Neural progenitor cell (in vitro differentiated cells): ENCODE measurements around the gene FGF4. TPM values are rescaled to one million over a fixed set of nuclear protein-coding genes. Genes with fewer than 3 reads are reported as not detected.

ENCODE experiments used
- DNase-seq: peaks from one replicate; pipeline ENCODE4 v3.0.0-alpha.2; 2016; ENCODE audit warnings: low spot score
- H2AFZ ChIP-seq: fragments of 200-600 bp; sonication (generic); replicated peaks from 2 replicates; pipeline ENCODE4 v1.6.1; 2016; ENCODE audit warnings: antibody characterized with exemption
- H3F3A ChIP-seq: fragments of 200-600 bp; sonication (generic); 2 replicates; pipeline ENCODE4 v1.6.1; 2016; ENCODE audit warnings: antibody characterized with exemption, low read depth
- H3K27ac ChIP-seq: fragments of 200-600 bp; sonication (generic); 2 replicates; pipeline ENCODE4 v1.5.1; 2016; ENCODE audit warnings: mild to moderate bottlenecking
- H3K27me3 ChIP-seq: fragments of 200-600 bp; sonication (generic); 2 replicates; pipeline ENCODE4 v1.6.1; 2016; ENCODE audit warnings: mild to moderate bottlenecking, moderate library complexity
- H3K36me3 ChIP-seq: fragments of 200-600 bp; sonication (generic); 2 replicates; pipeline ENCODE4 v1.5.1; 2016
- H3K4me1 ChIP-seq: fragments of 200-600 bp; sonication (generic); 2 replicates; pipeline ENCODE4 v1.6.1; 2016; ENCODE audit warnings: mixed run types
- H3K4me2 ChIP-seq: fragments of 200-600 bp; sonication (generic); 2 replicates; pipeline ENCODE4 v1.6.1; 2016
- H3K4me3 ChIP-seq: fragments of 200-600 bp; sonication (generic); 2 replicates; pipeline ENCODE4 v1.5.1; 2016
- H3K79me2 ChIP-seq: fragments of 200-600 bp; sonication (generic); 2 replicates; pipeline ENCODE4 v1.6.1; 2016; ENCODE audit warnings: low read depth
- H3K9ac ChIP-seq: fragments of 200-600 bp; sonication (generic); 2 replicates; pipeline ENCODE4 v1.6.1; 2016
- H3K9me3 ChIP-seq: fragments of 200-600 bp; sonication (generic); 2 replicates; pipeline ENCODE4 v1.5.1; 2016; ENCODE audit warnings: low read depth
- H4K20me1 ChIP-seq: fragments of 200-600 bp; sonication (generic); 2 replicates; pipeline ENCODE4 v1.6.1; 2016; ENCODE audit warnings: low read depth
- H3K27ac Mint-ChIP-seq: 3 replicates; pipeline ENCODE4 v1.8.0; 2021; ENCODE audit warnings: mixed read lengths
- H3K27me3 Mint-ChIP-seq: 2 replicates; pipeline ENCODE4 v1.8.0; 2022; ENCODE audit warnings: low read depth, mild to moderate bottlenecking, inconsistent platforms, moderate library complexity, mixed read lengths; ENCODE audit not compliant: insufficient read depth
- H3K36me3 Mint-ChIP-seq: 3 replicates; pipeline ENCODE4 v1.8.0; 2021; ENCODE audit warnings: mixed read lengths
- H3K4me1 Mint-ChIP-seq: 3 replicates; pipeline ENCODE4 v1.8.0; 2021; ENCODE audit warnings: mixed read lengths
- H3K4me3 Mint-ChIP-seq: 3 replicates; pipeline ENCODE4 v1.8.0; 2021; ENCODE audit warnings: mild to moderate bottlenecking, moderate library complexity, mixed read lengths
- H3K9me3 Mint-ChIP-seq: 3 replicates; pipeline ENCODE4 v1.8.0; 2020; ENCODE audit warnings: mixed read lengths
- EZH2 ChIP-seq: fragments of 200-600 bp; sonication (generic); IDR thresholded peaks from 2 replicates; pipeline ENCODE4 v1.6.1; 2017; ENCODE audit warnings: antibody characterized with exemption, mild to moderate bottlenecking, moderate library complexity
- EZH2phosphoT487 ChIP-seq: fragments of 200-600 bp; sonication (generic); IDR thresholded peaks from 2 replicates; pipeline ENCODE4 v1.6.1; 2017; ENCODE audit warnings: antibody characterized with exemption
- total RNA-seq: library from RNA; depleted of rRNA; stranded (reverse); fragments of >200 nt; gene quantifications from 2 replicates; pipeline ENCODE4 v1.2.3, GENCODE V29; 2015; ENCODE audit warnings: low replicate concordance
- TF ChIP-seq, protein P1 (sequence below): fragments of 200-600 bp; sonication (generic); IDR thresholded peaks from 2 replicates; pipeline ENCODE4 v1.5.1; 2017; ENCODE audit warnings: antibody characterized with exemption, mild to moderate bottlenecking

The FGF4 gene
- total RNA-seq, 1 donor from 2014 or later: 0.22 TPM

DNA sequence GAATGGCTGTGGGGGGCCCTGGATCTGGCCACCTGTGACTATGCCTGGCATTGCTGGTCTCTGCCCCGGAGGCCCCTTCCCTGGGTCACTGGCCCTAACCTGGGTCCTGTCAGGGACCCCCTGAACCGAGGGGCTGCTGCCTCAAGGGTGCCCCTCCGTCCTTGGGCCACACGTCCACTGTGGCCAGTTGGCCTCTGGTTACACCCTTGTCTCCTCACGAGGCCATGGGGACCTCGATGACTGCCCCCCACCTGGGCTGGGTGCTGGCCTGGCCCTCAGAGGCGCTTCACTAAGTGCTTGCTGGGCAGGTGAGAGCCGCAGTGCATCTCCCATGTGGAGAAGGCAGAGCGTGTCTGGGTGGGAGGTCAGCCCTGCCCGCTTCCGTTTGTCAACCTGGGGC is 44.0 kb downstream of the FGF4 start:
- H3K4me2 ChIP-seq: no peak overlapping the region
- TF ChIP-seq, protein P1, sequence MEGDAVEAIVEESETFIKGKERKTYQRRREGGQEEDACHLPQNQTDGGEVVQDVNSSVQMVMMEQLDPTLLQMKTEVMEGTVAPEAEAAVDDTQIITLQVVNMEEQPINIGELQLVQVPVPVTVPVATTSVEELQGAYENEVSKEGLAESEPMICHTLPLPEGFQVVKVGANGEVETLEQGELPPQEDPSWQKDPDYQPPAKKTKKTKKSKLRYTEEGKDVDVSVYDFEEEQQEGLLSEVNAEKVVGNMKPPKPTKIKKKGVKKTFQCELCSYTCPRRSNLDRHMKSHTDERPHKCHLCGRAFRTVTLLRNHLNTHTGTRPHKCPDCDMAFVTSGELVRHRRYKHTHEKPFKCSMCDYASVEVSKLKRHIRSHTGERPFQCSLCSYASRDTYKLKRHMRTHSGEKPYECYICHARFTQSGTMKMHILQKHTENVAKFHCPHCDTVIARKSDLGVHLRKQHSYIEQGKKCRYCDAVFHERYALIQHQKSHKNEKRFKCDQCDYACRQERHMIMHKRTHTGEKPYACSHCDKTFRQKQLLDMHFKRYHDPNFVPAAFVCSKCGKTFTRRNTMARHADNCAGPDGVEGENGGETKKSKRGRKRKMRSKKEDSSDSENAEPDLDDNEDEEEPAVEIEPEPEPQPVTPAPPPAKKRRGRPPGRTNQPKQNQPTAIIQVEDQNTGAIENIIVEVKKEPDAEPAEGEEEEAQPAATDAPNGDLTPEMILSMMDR: no peak
- no peak for TF ChIP-seq EZH2phosphoT487
- no peak for TF ChIP-seq EZH2
- no peak overlapping the region for H3K27ac ChIP-seq
- no peaks in the 10 kb centered on the region for H3K4me1 Mint-ChIP-seq
- peaks cover 10% of the 10 kb centered on the region for H3K9me3 Mint-ChIP-seq
- no peak overlapping the region for H2AFZ ChIP-seq
- no peaks in the 10 kb centered on the region for H4K20me1 ChIP-seq
- no peak overlapping the region for H3K9ac ChIP-seq
- H3K36me3 ChIP-seq: no peaks in the 10 kb centered on the region
- no peaks in the 10 kb centered on the region for H3K79me2 ChIP-seq
- no peaks in the 10 kb centered on the region for H3F3A ChIP-seq
- DNase-seq: no peak
- H3K27ac Mint-ChIP-seq: no peak overlapping the region
- peaks cover 6% of the 10 kb centered on the region for H3K27me3 Mint-ChIP-seq
- H3K27me3 ChIP-seq: no peaks in the 10 kb centered on the region
- no peak overlapping the region for H3K4me3 ChIP-seq
- H3K4me3 Mint-ChIP-seq: no peak overlapping the region
- no peaks in the 10 kb centered on the region for H3K9me3 ChIP-seq
- H3K4me1 ChIP-seq: no peaks in the 10 kb centered on the region
- H3K36me3 Mint-ChIP-seq: no peaks in the 10 kb centered on the region

GRCh38 chr11:69730500-69730899 is 44.6 kb downstream of the FGF4 start:
- no peaks in the 10 kb centered on the region for H3K27me3 ChIP-seq
- H2AFZ ChIP-seq: no peak overlapping the region
- no peak overlapping the region for H3K4me2 ChIP-seq
- no peak overlapping the region for H3K27ac ChIP-seq
- Mint-ChIP-seq H3K4me3 (no peak overlapping the region), H3K36me3 (no peaks in the 10 kb centered on the region), H3K27me3 (peaks cover 6% of the 10 kb centered on the region), H3K4me1 (no peaks in the 10 kb centered on the region), H3K9me3 (peaks cover 7% of the 10 kb centered on the region), H3K27ac (no peak overlapping the region)
- TF ChIP-seq EZH2 (no peak), EZH2phosphoT487 (no peak)
- TF ChIP-seq, protein P1: no peak
- no peaks in the 10 kb centered on the region for H4K20me1 ChIP-seq
- no peaks in the 10 kb centered on the region for H3K9me3 ChIP-seq
- no peaks in the 10 kb centered on the region for H3K79me2 ChIP-seq
- no peaks in the 10 kb centered on the region for H3K4me1 ChIP-seq
- DNase-seq: no peak
- no peaks in the 10 kb centered on the region for H3K36me3 ChIP-seq
- H3K9ac ChIP-seq: no peak overlapping the region
- no peak overlapping the region for H3K4me3 ChIP-seq
- H3F3A ChIP-seq: no peaks in the 10 kb centered on the region

DNA sequence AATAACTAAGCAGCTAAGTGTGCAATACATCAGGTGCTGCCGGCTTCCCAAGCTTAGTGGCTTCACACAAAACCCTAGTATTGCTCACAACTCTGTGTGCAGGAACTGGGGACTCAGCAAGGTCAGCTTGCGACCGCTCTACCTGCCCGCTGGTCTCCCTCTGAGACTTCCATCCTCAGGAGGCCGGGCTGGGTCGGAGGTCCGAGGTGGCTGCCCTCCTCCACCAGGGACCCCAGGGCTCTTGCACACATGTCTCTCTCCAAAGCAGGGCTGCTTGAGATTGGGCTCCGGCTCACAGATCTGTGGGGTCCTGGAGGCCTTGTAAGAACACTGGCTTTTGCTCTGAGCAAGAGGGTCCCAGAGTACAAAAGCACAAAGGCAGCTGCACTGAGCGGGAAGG is 45.9 kb downstream of the FGF4 start:
- no peaks in the 10 kb centered on the region for H3K4me1 Mint-ChIP-seq
- TF ChIP-seq EZH2phosphoT487 (no peak), EZH2 (no peak)
- TF ChIP-seq, protein P1: no peak
- Histone ChIP-seq H3F3A (no peaks in the 10 kb centered on the region), H3K27me3 (no peaks in the 10 kb centered on the region), H3K36me3 (no peaks in the 10 kb centered on the region), H4K20me1 (no peaks in the 10 kb centered on the region), H3K4me1 (no peaks in the 10 kb centered on the region), H3K27ac (no peak overlapping the region), H3K4me3 (no peak overlapping the region), H3K9me3 (no peaks in the 10 kb centered on the region), H3K9ac (no peak overlapping the region), H3K79me2 (no peaks in the 10 kb centered on the region), H2AFZ (no peak overlapping the region), H3K4me2 (no peak overlapping the region)
- peaks cover 4% of the 10 kb centered on the region for H3K27me3 Mint-ChIP-seq
- H3K27ac Mint-ChIP-seq: no peak overlapping the region
- H3K4me3 Mint-ChIP-seq: no peak overlapping the region
- peaks cover 7% of the 10 kb centered on the region for H3K9me3 Mint-ChIP-seq
- H3K36me3 Mint-ChIP-seq: no peaks in the 10 kb centered on the region
- no peak for DNase-seq

- no peak overlapping the region for H3K9ac ChIP-seq
- H3K4me1 Mint-ChIP-seq: no peaks in the 10 kb centered on the region
- no peak overlapping the region for H2AFZ ChIP-seq
- no peak for DNase-seq
- no peaks in the 10 kb centered on the region for H3K36me3 ChIP-seq
- no peaks in the 10 kb centered on the region for H3K9me3 ChIP-seq
- TF ChIP-seq, protein P1: no peak
- TF ChIP-seq EZH2phosphoT487: no peak
- TF ChIP-seq EZH2: no peak
- peaks cover 5% of the 10 kb centered on the region for H3K27me3 Mint-ChIP-seq
- H3K27me3 ChIP-seq: no peaks in the 10 kb centered on the region
- H3K4me1 ChIP-seq: no peaks in the 10 kb centered on the region
- H3K9me3 Mint-ChIP-seq: no peaks in the 10 kb centered on the region
- no peak overlapping the region for H3K4me2 ChIP-seq
- peak overlapping the region; percentile 62 for H3K27ac Mint-ChIP-seq
- no peak overlapping the region for H3K4me3 ChIP-seq
- no peak overlapping the region for H3K27ac ChIP-seq
- H4K20me1 ChIP-seq: no peaks in the 10 kb centered on the region
- no peaks in the 10 kb centered on the region for H3K79me2 ChIP-seq
- no peak overlapping the region for H3K4me3 Mint-ChIP-seq
- no peaks in the 10 kb centered on the region for H3K36me3 Mint-ChIP-seq
- H3F3A ChIP-seq: no peaks in the 10 kb centered on the region
These were observed 47.9 kb downstream of the FGF4 start for GRCh38 chr11:69727266-69727665.
